AG08395 (cell line): ENCODE results near the gene PRM2.

Experiments used
- DNase-seq: peaks from one replicate; pipeline ENCODE4 v3.0.0; 2012; ENCODE audit warnings: mixed read lengths, low spot score

The PRM2 gene

DNA sequence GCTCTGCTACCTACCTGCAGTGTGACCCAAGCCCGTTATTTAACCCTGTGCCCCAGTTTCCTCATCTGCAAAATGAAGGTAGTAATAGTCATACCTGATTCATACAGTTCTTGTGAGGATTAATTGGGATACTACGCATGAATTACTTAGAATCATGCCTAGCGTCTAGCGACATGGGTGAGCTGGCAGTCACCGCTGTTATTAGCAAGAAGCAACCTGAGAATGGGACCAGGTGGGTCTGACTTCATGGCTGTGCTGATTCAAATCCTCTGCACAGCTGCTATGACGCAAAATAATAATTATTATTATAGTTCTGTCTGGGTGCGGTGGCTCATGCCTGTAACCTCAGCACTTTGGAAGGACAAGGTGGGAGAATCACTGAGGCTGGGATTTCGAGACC lies 28.1 kb downstream of the PRM2 start:
- no peak for DNase-seq

DNA sequence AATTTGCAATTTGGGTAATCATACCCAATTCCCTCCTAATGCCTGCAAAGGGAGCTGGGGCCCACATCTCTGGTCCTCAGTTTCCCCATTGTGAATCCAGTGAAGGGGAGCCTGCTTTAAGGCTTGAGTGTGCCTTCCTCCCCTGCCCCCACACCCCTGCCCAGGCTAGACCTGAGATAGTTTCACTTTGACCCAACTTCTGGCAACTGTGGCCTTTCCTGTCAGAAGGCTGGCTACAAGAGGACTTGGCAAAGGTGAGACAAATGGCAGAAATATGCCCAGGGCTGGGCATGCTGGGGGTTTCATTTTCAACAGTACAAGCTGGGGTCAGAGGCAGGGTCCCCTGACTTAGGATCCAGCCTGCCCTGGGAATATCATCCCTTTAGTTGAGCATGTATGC lies 30.3 kb downstream of the PRM2 start:
- no peak for DNase-seq

- no peak for DNase-seq
Observed at GRCh38 chr16:11245222-11245737, 31.0 kb downstream of the PRM2 start.

DNA sequence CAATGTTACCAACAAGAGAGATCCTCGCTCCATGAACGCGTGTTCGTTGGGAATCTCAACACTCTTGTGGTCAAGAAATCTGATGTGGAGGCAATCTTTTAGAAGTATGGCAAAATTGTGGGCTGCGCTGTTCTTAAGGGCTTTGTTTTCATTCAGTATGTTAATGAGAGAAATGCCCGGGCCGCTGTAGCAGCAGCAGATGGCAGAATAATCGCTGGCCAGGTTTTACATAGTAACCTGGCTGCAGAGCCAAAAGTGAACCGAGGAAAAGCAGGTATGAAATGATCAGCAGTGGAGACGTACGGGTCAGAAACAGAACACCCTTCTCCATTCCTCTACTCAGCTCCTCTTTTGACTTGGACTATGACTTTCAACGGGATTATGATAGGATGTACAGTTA lies 33.6 kb downstream of the PRM2 start:
- no peak for DNase-seq

DNA sequence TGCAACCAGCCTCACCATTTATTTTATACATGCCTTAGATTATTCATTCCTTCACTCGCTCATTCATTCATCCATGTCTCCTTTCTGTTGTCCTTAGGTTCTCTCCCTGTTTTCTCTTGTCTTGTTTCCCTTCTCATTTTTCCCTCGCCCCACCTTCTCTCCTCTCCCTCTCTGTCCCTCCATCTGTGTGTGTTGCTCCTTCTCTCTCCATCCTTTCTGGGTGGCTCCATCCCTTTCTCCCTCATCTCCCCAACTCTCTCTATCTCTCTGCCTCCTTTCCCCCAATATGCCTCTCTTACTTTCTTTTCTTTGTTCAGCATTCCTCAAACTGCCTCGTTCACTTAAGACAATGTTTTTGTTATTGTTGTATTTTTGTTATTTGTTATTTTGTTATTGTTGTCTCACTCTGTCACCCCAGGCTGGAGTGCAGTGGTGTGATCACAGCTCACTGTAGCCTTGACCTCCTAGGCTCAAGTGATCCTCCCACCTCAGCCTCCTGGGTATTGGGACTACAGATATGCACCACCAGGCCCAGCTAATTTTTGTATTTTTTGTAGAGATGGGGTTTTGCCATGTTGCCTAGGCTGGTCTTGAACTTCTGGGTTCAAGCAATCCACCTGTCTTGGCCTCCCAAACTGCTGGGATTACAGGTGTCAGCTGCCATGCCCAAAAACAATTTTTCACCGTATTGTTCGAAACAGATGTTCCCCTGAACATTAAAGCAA lies 34.6 kb downstream of the PRM2 start:
- DNase-seq, result no peak

DNA sequence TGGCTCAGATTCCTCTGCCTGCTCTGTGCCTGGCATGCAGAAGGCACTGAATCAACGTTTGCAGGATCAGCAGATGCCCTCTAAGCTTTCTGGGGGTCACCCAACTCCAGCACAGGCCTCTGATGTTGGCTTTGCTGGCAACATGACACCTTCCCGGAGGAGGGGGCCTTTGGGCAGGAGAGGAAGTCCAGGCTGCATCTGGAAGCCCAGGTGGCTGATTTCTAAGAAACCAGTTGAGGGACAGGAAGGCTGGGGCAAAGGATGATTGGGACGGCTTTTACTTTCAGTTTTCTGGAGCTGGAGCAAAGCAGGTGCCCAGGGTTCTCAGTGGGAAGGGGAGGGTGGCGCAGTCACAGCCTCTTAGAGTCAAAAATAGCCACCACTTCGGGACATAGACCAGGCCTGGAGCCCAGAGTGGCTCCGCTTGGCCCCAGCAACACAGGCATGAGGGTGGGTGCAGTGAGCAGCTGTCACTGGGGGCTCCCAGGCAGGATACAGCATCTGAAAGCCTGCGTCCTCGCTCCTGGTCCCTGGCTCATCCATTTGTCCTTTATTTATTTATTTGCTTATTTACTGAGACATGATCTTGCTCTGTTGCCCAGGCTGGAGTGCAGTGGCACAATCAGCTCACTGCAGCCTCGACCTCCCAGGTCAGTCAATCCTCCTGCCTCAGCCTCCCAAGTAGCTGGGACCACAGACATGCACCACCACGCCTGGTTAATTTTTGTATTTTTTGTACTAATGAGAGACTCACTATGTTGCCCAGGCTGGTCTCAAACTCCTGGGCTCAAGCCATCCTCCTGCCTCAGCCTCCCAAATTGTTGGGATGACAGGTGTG lies 35.4 kb downstream of the PRM2 start:
- DNase-seq, result no peak

GRCh38 chr16:11239644-11240632 lies 36.3 kb downstream of the PRM2 start:
- no peak for DNase-seq

- DNase-seq, result no peak
Observed at GRCh38 chr16:11238272-11239202, 37.7 kb downstream of the PRM2 start.

DNA sequence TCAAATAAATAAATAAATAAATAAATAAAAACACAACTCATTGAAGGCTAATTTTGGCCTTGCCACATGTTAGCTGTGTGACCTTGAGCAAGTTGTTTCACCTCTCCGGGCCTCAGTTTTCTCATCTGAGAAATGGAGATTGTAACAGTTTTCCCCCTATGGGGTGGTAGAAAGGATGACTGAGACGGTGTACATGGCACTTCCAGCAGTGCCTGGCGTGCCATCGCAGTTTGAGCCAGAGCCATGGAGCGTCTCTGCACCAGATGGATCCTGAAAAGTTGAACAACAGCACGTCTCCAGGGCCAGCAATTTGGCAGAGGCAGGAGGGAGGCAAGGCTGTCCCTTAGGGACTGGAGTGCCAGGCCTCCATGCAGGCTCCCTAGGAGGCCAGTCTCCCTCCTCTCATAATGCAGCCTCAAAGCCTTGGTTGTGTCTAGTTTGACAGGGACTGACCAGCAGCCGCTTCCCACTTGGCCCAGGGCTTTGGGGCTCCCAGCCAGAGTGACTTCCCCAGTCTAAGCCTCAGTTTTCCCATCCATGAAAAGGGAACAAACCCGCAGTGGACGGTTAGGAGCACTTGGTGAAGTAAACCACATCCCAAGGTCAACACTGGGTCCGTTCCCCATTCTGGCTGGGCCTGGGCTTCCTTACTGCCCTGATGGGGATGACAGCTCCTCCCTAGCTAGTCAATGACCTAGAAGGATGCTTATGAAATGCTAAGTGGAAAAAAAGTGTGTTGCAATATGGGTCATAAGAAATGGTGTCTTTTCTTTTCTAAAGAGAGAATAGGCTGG lies 39.6 kb downstream of the PRM2 start:
- DNase-seq, result no peak

DNA sequence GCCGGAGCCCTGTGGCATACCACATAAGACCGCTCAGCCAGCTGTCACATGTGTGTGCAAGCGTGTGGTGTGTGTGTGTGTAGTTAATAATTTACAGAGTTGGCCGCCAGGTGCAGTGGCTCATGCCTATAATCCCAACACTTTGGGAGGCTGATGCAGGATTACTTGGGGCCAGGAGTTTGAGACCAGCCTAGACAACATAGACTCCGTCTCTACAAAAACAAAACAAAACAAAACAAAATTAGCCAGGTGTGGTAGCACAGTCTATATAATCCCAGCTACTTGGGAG lies 40.6 kb downstream of the PRM2 start:
- DNase-seq, result no peak

DNA sequence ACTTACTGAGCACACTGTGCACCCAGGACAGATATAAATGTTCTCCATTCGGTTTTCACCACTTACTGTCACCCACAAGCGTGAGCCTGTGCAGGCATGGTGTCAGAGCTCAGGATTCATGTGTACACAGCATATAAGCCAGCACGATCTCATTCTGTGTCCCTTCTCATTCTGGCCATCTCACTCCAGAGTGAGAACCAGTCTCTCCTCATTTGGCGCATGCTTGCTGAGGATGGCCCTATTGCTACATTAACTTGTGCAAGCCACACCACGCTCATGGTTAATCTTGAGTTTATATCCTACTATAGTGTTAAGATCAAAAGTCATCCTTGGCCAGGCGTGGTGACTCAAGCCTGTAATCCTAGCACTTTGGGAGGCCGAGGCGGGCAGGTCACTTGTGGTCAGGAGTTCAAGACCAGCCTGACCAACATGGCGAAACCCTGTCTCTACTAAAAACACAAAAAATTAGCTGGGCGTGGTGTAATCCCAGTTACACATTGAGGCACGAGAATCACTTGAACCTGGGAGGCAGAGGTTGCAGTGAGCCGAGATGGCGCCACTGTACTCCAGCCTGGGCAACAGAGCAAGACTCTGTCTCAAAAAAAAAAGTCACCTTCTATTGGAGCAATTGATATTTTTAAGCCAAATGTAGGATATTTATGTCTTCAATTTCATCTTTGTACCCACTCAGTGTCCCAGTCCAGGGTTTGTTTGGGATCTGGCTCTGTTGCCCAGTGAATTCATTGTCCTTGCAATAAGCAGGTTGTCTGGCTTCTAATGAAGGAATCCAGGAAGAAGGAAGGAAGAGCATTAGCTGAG lies 41.2 kb downstream of the PRM2 start:
- no peak for DNase-seq

DNA sequence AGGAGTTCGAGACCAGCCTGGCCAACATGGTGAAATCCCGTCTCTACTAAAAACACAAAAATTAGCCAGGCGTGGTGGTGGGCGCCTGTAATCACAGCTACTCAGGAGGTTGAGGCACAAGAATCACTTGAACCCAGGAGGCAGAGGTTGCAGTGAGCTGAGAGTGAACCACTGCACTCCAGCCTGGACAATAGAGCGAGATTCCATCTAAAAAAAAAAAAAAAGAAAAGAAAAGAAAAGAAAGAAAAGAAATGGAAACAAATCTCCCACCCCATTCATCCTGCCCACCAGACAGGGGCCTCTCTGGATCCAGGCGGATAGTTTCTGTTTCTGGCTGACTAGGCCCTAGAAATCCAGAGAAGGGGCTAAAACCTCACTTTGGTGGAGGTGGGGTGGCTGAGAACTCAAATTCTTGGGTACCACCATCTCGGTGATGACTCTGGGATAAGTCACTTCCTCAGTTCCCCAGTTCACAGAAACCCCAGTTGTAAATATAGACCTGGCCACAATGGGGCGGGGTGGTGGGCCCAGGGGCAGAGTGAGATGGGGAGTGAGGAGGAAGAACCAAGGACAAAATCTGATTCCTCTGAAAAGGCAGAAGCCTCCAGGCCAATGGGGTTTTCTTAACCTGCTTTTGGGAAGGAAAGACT lies 42.4 kb downstream of the PRM2 start:
- no peak for DNase-seq

GRCh38 chr16:11232852-11233726 lies 43.2 kb downstream of the PRM2 start:
- DNase-seq, result no peak

GRCh38 chr16:11232302-11232851 lies 43.9 kb downstream of the PRM2 start:
- no peak for DNase-seq

GRCh38 chr16:11231367-11231970 lies 44.8 kb downstream of the PRM2 start:
- no peak for DNase-seq

DNA sequence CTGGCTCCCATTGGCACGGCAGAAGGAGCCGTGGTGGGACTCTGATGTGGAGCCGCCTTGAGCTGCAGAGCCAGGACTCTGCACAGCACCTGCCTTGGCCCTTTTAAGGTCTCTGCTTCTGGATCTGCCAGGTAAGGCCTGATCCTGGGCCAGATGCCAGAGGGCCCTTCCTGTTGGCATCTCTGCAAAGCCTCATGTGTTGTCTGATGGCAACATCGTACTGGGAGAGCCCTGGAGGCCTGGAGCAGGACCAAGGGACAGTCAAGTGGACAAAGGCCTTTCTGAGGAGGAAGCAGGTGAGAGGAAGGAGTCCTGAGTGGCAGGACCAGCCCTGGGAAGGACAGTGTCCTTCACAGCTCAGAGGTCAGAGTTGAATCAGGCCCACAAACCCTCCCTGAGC lies 46.4 kb downstream of the PRM2 start:
- no peak for DNase-seq

DNA sequence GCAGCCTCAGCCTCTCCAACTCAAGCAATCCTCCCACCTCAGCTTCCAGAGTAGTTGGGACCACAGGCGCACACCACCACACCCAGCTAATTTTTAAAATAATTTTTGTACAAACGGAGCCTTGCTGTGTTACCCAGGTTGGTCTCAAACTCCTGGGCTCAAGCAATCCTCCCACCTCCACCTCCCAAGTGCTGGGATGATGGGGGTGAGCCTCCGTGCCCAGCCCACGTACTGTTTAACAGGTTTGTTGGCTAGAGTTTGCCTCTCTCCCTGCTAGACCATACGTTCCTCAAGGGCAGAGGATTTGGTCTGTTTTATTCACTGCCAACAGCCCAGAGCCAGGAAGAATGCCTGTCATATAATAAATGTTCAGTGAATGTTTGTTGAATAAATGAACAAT lies 46.8 kb downstream of the PRM2 start:
- no peak for DNase-seq
